HepG2 (cell line): Measurements from ENCODE around the gene PARD3. TPM values are rescaled to one million over a fixed set of nuclear protein-coding genes. Genes with fewer than 3 reads are reported as not detected.

Experiments used
- ATAC-seq: fragments of 200-7000 bp; cut with Tn5 transposase; 3 replicates; pipeline ENCODE4 v1.9.1; 2020; ENCODE audit warnings: mild to moderate bottlenecking, moderate library complexity
- BruUV-seq: library from RNA; stranded (reverse); fragments of 400-500 nt; replicated peaks from 2 replicates; lab custom pipeline; 2021; lab: Mats Ljungman, UMichigan
- CTCF ChIA-PET: fragments of 300-600 bp; formaldehyde crosslinking; extraction: SDS; loops from one replicate; lab custom pipeline; 2021; ENCODE audit warnings: low total read pairs, inconsistent platforms, low intra/inter-chr PET ratio; lab: Yijun Ruan, JAX
- POLR2A ChIA-PET: fragments of 350-600 bp; sonication (Branson Sonifier 250); formaldehyde crosslinking; loops from one replicate; lab custom pipeline; 2020; ENCODE audit warnings: antibody characterized with exemption, inconsistent platforms; lab: Yijun Ruan, JAX
- DNase-seq: peaks from one replicate; pipeline ENCODE4 v3.0.0-alpha.2; 2015; ENCODE audit warnings: low spot score
- FAIRE-seq: peaks from 3 replicates; lab custom pipeline; 2011; peaks lifted over from hg19 to GRCh38; lab: Jason Lieb, UNC
- H2AFZ ChIP-seq: one replicate; pipeline ENCODE4 v1.6.1; 2011; ENCODE audit warnings: low read length, inconsistent platforms
- H3K27ac ChIP-seq: fragments of 300-600 bp; 3 replicates; pipeline ENCODE4 v1.8.0; 2011; ENCODE audit warnings: mixed run types, mild to moderate bottlenecking, mixed read lengths, low read length, inconsistent platforms; ENCODE audit not compliant: insufficient read depth; ENCODE audit errors: extremely low read length
- H3K27me3 ChIP-seq, 2 experiments: fragments of 200-600 bp in 1 of 2; 2 replicates in 1 of 2; 3 replicates in 1 of 2; pipeline versions ENCODE4 v1.6.0 to v1.8.0; 2011; ENCODE audit warnings: low read length in 2 of 2, mild to moderate bottlenecking in 2 of 2, moderate library complexity in 2 of 2, inconsistent platforms in 1 of 2; ENCODE audit not compliant: insufficient read depth in 2 of 2, control insufficient read depth in 1 of 2
- H3K36me3 ChIP-seq, 2 experiments: fragments of 200-600 bp in 1 of 2; replicated peaks in 1 of 2; 2 replicates in 1 of 2; 3 replicates in 1 of 2; pipeline versions ENCODE4 v1.5.1 to v1.8.0; 2011; ENCODE audit warnings: low read length in 2 of 2, inconsistent platforms in 1 of 2; ENCODE audit not compliant: insufficient read depth in 2 of 2, control insufficient read depth in 1 of 2
- H3K4me1 ChIP-seq: 2 replicates; pipeline ENCODE4 v1.5.1; 2012; ENCODE audit warnings: low read length, inconsistent platforms; ENCODE audit not compliant: insufficient read depth
- H3K4me2 ChIP-seq: 2 replicates; pipeline ENCODE4 v1.6.0; 2011; ENCODE audit warnings: low read depth, low read length, inconsistent platforms
- H3K4me3 ChIP-seq, 3 experiments: fragments of 200-600 bp in 1 of 3; sonication (generic), shearing (Covaris generic) in 1 of 3; replicated peaks in 1 of 3; 2 replicates each; pipeline ENCODE4 v1.5.1; 2011 to 2016; ENCODE audit warnings: low read length in 3 of 3, inconsistent platforms in 2 of 3, low read depth in 2 of 3, mild to moderate bottlenecking in 2 of 3, control low read depth in 1 of 3, mixed read lengths in 1 of 3; ENCODE audit not compliant: insufficient read depth in 1 of 3
- H3K79me2 ChIP-seq: one replicate; pipeline ENCODE4 v1.6.1; 2011; ENCODE audit warnings: low read length, inconsistent platforms; ENCODE audit not compliant: insufficient read depth
- H3K9ac ChIP-seq: 2 replicates; pipeline ENCODE4 v1.6.0; 2011; ENCODE audit warnings: mild to moderate bottlenecking, low read depth, low read length, inconsistent platforms; ENCODE audit not compliant: insufficient read depth
- H3K9me3 ChIP-seq: 2 replicates; pipeline ENCODE4 v1.5.1; 2012; ENCODE audit warnings: mild to moderate bottlenecking, low read length
- H4K20me1 ChIP-seq: 2 replicates; pipeline ENCODE4 v1.6.0; 2011; ENCODE audit warnings: inconsistent platforms, mild to moderate bottlenecking, low read length, moderate library complexity; ENCODE audit not compliant: insufficient read depth
- CREB1 ChIP-seq, 2 experiments: fragments of 450-650 bp in 1 of 2; IDR thresholded peaks; 2 replicates each; pipeline ENCODE4 v1.6.1; 2016 to 2017; ENCODE audit warnings: control low read depth in 1 of 2, mild to moderate bottlenecking in 1 of 2, missing compliant biosample characterization in 1 of 2, missing genetic modification characterization in 1 of 2
- CTCF ChIP-seq: sonication (generic); formaldehyde crosslinking; IDR thresholded peaks from 2 replicates; pipeline ENCODE4 v1.5.0; 2020; ENCODE audit warnings: mild to moderate bottlenecking, missing genetic modification reagents, moderate library complexity
- ETV5 ChIP-seq: IDR thresholded peaks from 2 replicates; pipeline ENCODE4 v1.6.1; 2018; ENCODE audit warnings: missing biosample characterization, missing genetic modification reagents, inconsistent platforms, borderline replicate concordance
- FOXO1 ChIP-seq: sonication (generic); formaldehyde crosslinking; IDR thresholded peaks from 2 replicates; pipeline ENCODE4 v1.4.0; 2020; ENCODE audit warnings: missing genetic modification reagents
- ISL2 ChIP-seq: sonication (generic); formaldehyde crosslinking; IDR thresholded peaks from 2 replicates; pipeline ENCODE4 v1.5.0; 2020; ENCODE audit warnings: missing genetic modification reagents
- NONO ChIP-seq, 2 experiments: fragments of 450-650 bp in 1 of 2; sonication (generic) in 1 of 2; formaldehyde crosslinking in 1 of 2; IDR thresholded peaks in 1 of 2; conservative IDR thresholded peaks in 1 of 2; 2 replicates each; pipeline versions ENCODE4 v1.6.1 to v1.8.0; 2017 to 2022; ENCODE audit warnings: mild to moderate bottlenecking in 1 of 2, missing genetic modification reagents in 1 of 2, moderate library complexity in 1 of 2
- PHF21A ChIP-seq: sonication (generic); formaldehyde crosslinking; IDR thresholded peaks from 2 replicates; pipeline ENCODE4 v1.5.0; 2020; ENCODE audit warnings: mild to moderate bottlenecking, missing genetic modification reagents
- RARA ChIP-seq: IDR thresholded peaks from 2 replicates; pipeline ENCODE4 v1.6.1; 2016; ENCODE audit warnings: missing genetic modification reagents, missing compliant biosample characterization
- SALL1 ChIP-seq: sonication (generic); formaldehyde crosslinking; IDR thresholded peaks from 2 replicates; pipeline ENCODE4 v1.8.0; 2022; ENCODE audit warnings: mild to moderate bottlenecking, missing genetic modification reagents
- SAP130 ChIP-seq: IDR thresholded peaks from 2 replicates; pipeline ENCODE4 v1.6.1; 2016; ENCODE audit warnings: low read depth
- SIX1 ChIP-seq: sonication (generic); formaldehyde crosslinking; IDR thresholded peaks from 2 replicates; pipeline ENCODE4 v1.4.0; 2020; ENCODE audit warnings: missing genetic modification reagents, borderline replicate concordance
- SP1 ChIP-seq, 2 experiments: fragments of 450-650 bp in 1 of 2; sonication (generic) in 1 of 2; formaldehyde crosslinking in 1 of 2; IDR thresholded peaks; 2 replicates each; pipeline versions ENCODE4 v1.4.0 to v1.6.1; 2016 to 2020; ENCODE audit warnings: missing genetic modification reagents in 1 of 2
- TBL1XR1 ChIP-seq: fragments of 150-350 bp; IDR thresholded peaks from 2 replicates; pipeline ENCODE4 v1.6.1; 2014; ENCODE audit warnings: borderline replicate concordance, low read length; ENCODE audit not compliant: partially characterized antibody
- TCF7 ChIP-seq: sonication (generic); IDR thresholded peaks from 2 replicates; pipeline ENCODE4 v1.6.1; 2016; ENCODE audit warnings: antibody characterized with exemption, low read depth
- ZMYM4 ChIP-seq: sonication (generic); formaldehyde crosslinking; IDR thresholded peaks from 2 replicates; pipeline ENCODE4 v1.8.1; 2023; ENCODE audit warnings: mild to moderate bottlenecking, missing genetic modification reagents
- ZNF232 ChIP-seq: sonication (generic); formaldehyde crosslinking; IDR thresholded peaks from 2 replicates; pipeline ENCODE4 v1.4.0; 2020; ENCODE audit warnings: missing genetic modification reagents, borderline replicate concordance
- ZNF331 ChIP-seq: sonication (generic); formaldehyde crosslinking; IDR thresholded peaks from 2 replicates; pipeline ENCODE4 v1.4.0; 2020; ENCODE audit warnings: missing genetic modification reagents
- ZNF441 ChIP-seq: sonication (generic); formaldehyde crosslinking; IDR thresholded peaks from 2 replicates; pipeline ENCODE4 v1.7.0; 2021; ENCODE audit warnings: missing genetic modification reagents, borderline replicate concordance
- ZNF710 ChIP-seq: sonication (generic); formaldehyde crosslinking; IDR thresholded peaks from 2 replicates; pipeline ENCODE4 v1.5.0; 2020; ENCODE audit warnings: mild to moderate bottlenecking, missing genetic modification reagents, borderline replicate concordance
- WGBS: methylation state at CpG from one replicate; pipeline ENCODE4 v1.1.6; 2017; ENCODE audit warnings: low lambda C conversion rate; 5-methylcytosine and 5-hydroxymethylcytosine counted together
- in situ Hi-C: cut with HindIII; loops from 2 replicates; pipeline ENCODE4 v1.10.0; 2017; ENCODE audit warnings: low pct_unique_long_range_greater_than_20kb; ENCODE audit not compliant: extremely low pct_ligation_motif_present
- intact Hi-C: fragments of 100-400 bp; cut with micrococcal nuclease; formaldehyde crosslinking; loops from one replicate; pipeline ENCODE4 v1.10.0; 2022; ENCODE audit not compliant: unreplicated experiment
- polyA plus RNA-seq, 8 experiments: library from polyadenylated mRNA; depleted of rRNA in 3 of 8; stranded (reverse) in 7 of 8; unstranded in 1 of 8; fragments of >200 nt; fragmentation: Illumina TruSeq in 4 of 8; extraction: Trizol in 4 of 8; gene quantifications; 2 replicates each; pipeline versions ENCODE4 v1.2.1 to v1.2.3, GENCODE V29; 2011 to 2016; ENCODE audit warnings: low read depth in 4 of 8, missing spikeins in 1 of 8, mixed read lengths in 1 of 8; ENCODE audit not compliant: insufficient read depth in 1 of 8
- total RNA-seq, 5 experiments: library from RNA; depleted of rRNA; stranded (reverse); fragments of >200 nt; fragmentation: Illumina TruSeq; extraction: Trizol; gene quantifications; 2 replicates each; pipeline ENCODE4 v1.2.3, GENCODE V29; 2016; ENCODE audit warnings: low read depth in 1 of 5

PARD3 gene
- total and polyA plus RNA-seq, 2 of the 13 experiments (the other 11 are each of a cell fraction or from before 2014, with no cell fraction given): 40.9 to 60.0 TPM

GRCh38 chr10:34116220-34116641 lies 698.9 kb downstream of the PARD3 start:
- no TSS peak for BruUV-seq
- Histone ChIP-seq H3K9ac (no peak overlapping the region), H3K4me3 (peak overlapping the region in 1 of 3 experiments; percentile 6; a peak in 1 of 6 replicates), H3K9me3 (no peaks in the 10 kb centered on the region), H4K20me1 (no peaks in the 10 kb centered on the region), H3K4me2 (peak overlapping the region; percentile 60), H3K27me3 (no peaks in the 10 kb centered on the region), H3K79me2 (no peaks in the 10 kb centered on the region), H3K4me1 (peaks cover 37% of the 10 kb centered on the region), H2AFZ (no peak overlapping the region), H3K36me3 (no peaks in the 10 kb centered on the region; a peak in 1 of 5 replicates), H3K27ac (peak overlapping the region; percentile 24)
- in situ Hi-C loops: no loop called here
- CTCF ChIA-PET: no interaction called here
- DNase-seq: peak; percentile 60
- peak; percentile 87 for ATAC-seq
- intact Hi-C loops: no loop called here
- WGBS: 19% methylated on average over 6 of the region's 6 CpGs
- POLR2A ChIA-PET: no interaction called here
- FAIRE-seq: peak; percentile 93
- TF ChIP-seq SIX1 (CRISPR knock-in tag): peak; percentile 75; the same call in 1 of the 2 replicates
- no peak for TF ChIP-seq ZNF710 (CRISPR knock-in tag)
- TF ChIP-seq SALL1 (CRISPR knock-in tag): peak; percentile 78
- TF ChIP-seq SAP130 (CRISPR knock-in tag): peak; percentile 42
- TF ChIP-seq CTCF: peak; percentile 84
- TF ChIP-seq ZMYM4 (CRISPR knock-in tag): peak; percentile 51; the same call in 1 of the 2 replicates
- TF ChIP-seq ZNF232 (CRISPR knock-in tag): no peak
- TF ChIP-seq ISL2 (CRISPR knock-in tag): peak; percentile 61
- TF ChIP-seq ZNF331 (CRISPR knock-in tag): peak; percentile 58; the same call in 1 of the 2 replicates
- TF ChIP-seq NONO (IDR thresholded peaks at IDR 0.05): no peak
- peak; percentile 38; the same call in 1 of the 2 replicates for TF ChIP-seq NONO (CRISPR knock-in tag; conservative IDR thresholded peaks at IDR 0.05)
- peak; percentile 59; the same call in 1 of the 2 replicates for TF ChIP-seq ETV5 (CRISPR knock-in tag)
- peak; percentile 49; the same call in 1 of the 2 replicates for TF ChIP-seq PHF21A (CRISPR knock-in tag)
- peak; percentile 95 for TF ChIP-seq RARA (CRISPR knock-in tag)
- no peak for TF ChIP-seq CREB1 (IDR thresholded peaks at IDR 0.05)
- TF ChIP-seq CREB1 (CRISPR knock-in tag; IDR thresholded peaks at IDR 0.05): no peak; the same call in 1 of the 2 replicates
- peak; percentile 82 for TF ChIP-seq TBL1XR1
- TF ChIP-seq TCF7: peak; percentile 63
- 0 out of 2 replicates have a peak, but pooled peaks have one; percentile 53 for TF ChIP-seq FOXO1 (CRISPR knock-in tag)
- no peak for TF ChIP-seq SP1 (IDR thresholded peaks at IDR 0.05)
- TF ChIP-seq SP1 (CRISPR knock-in tag; IDR thresholded peaks at IDR 0.05): no peak
- TF ChIP-seq ZNF441: no peak
